ENCODE results near the gene NTNG1. TPM values are rescaled to one million over a fixed set of nuclear protein-coding genes. Genes with fewer than 3 reads are reported as not detected.

NTNG1 gene
- total and polyA plus RNA-seq, 2 of the 4 experiments (the other 2 are of a cell fraction) = 1.2 to 2.3 TPM

DNA sequence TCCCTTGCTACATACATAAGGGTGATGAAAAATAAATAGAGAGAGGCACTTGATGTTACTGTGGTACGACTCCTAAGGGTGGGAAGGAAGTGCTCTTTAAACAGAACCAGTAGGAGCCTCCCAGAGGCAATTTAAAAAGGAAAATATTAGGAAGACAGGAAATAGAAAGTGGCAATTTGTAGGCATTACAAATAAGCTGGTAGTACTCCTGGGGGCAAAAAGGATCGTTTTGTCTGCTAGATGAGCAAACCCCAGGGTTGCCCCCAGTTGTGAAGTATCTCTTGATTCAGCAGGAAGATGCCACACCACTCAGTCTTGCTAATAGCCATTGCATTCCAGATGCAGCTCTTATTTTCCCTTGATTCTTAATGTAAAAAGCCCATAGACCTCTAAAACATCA is 303.0 kb downstream of the NTNG1 start:
- no TSS peak for BruUV-seq (replicated peaks)
- dilution Hi-C loops (cut with HindIII; ENCODE audit: low sequenced_read_pairs, unreplicated experiment) = no loop called here
- no peaks in the 10 kb centered on the region for H3K9me1 ChIP-seq (ENCODE audit: insufficient read depth, low read length)
- no peak overlapping the region for H2BK15ac ChIP-seq (ENCODE audit: low read depth, low read length)
- H3K4me3 ChIP-seq (ENCODE audit: insufficient read depth, low read depth, low read length) = no peak overlapping the region
- CTCF ChIA-PET = no interaction called here
- no peak overlapping the region for H3K23ac ChIP-seq (ENCODE audit: low read depth, low read length)
- POLR2A ChIA-PET (ENCODE audit: unreplicated experiment) = no interaction called here
- H2BK20ac ChIP-seq (ENCODE audit: low read depth, low read length) = no peak overlapping the region
- no peak overlapping the region for H2BK5ac ChIP-seq (ENCODE audit: low read depth, low read length, poor library complexity, severe bottlenecking)
- H3K4ac ChIP-seq (ENCODE audit: low read depth, low read length) = no peak overlapping the region
- no peak overlapping the region for H3K9ac ChIP-seq (ENCODE audit: low read depth, low read length)
- no peaks in the 10 kb centered on the region for H4K20me1 ChIP-seq (ENCODE audit: insufficient read depth, low read length)
- H4K91ac ChIP-seq (ENCODE audit: insufficient read depth, low read depth, low read length) = no peak overlapping the region
- no peak overlapping the region for H2BK120ac ChIP-seq (ENCODE audit: low read depth, low read length)
- no peaks in the 10 kb centered on the region for H3K9me3 ChIP-seq (ENCODE audit: control insufficient read depth, insufficient read depth, low read length)
- no peaks in the 10 kb centered on the region for H3K79me1 ChIP-seq (ENCODE audit: low read depth in 1 of 2, low read length in 2 of 2)
- no peak overlapping the region for H3K18ac ChIP-seq (ENCODE audit: low read depth, low read length)
- H2AFZ ChIP-seq (replicated peaks; ENCODE audit: low read length, poor library complexity) = no peak overlapping the region
- H3K14ac ChIP-seq (replicated peaks; ENCODE audit: low read depth, low read length) = no peak overlapping the region
- H4K8ac ChIP-seq (ENCODE audit: low read depth in 2 of 2, low read length in 2 of 2) = no peak overlapping the region
- H3K56ac ChIP-seq (ENCODE audit: extremely low read depth, insufficient read depth, low read length) = no peak overlapping the region
- no CpG with 5 or more reads among the region's 2 CpGs for WGBS, 2 experiments (ENCODE audit: extremely low coverage in 2 of 2, insufficient read length in 1 of 2)
- no peaks in the 10 kb centered on the region for H3K4me1 ChIP-seq (ENCODE audit: control insufficient read depth, insufficient read depth, low read length)
- no peak overlapping the region for H3K27ac ChIP-seq (ENCODE audit: insufficient read depth, low read length)
- H4K5ac ChIP-seq (ENCODE audit: low read depth, low read length) = no peak overlapping the region
- no peak overlapping the region for H3K4me2 ChIP-seq (ENCODE audit: low read depth, low read length)
- intact Hi-C loops (cut with micrococcal nuclease) = no loop called here
- H3K36me3 ChIP-seq (ENCODE audit: control insufficient read depth, insufficient read depth, low read length) = no peaks in the 10 kb centered on the region
- H2AK5ac ChIP-seq (ENCODE audit: low read depth, low read length) = no peak overlapping the region
- no peak for ATAC-seq (ENCODE audit: low read depth)
- no peaks in the 10 kb centered on the region for H3K27me3 ChIP-seq (ENCODE audit: control insufficient read depth, insufficient read depth, low read length)
- TF ChIP-seq MAFK (IDR thresholded peaks at IDR 0.05; ENCODE audit: low read depth, low read length) (no peak), SMC3 (IDR thresholded peaks at IDR 0.05; ENCODE audit: low read depth, low read length) (no peak), NFE2L2 (IDR thresholded peaks at IDR 0.05; ENCODE audit: low read depth, low read length) (no peak), BHLHE40 (IDR thresholded peaks at IDR 0.05; ENCODE audit: low read depth, low read length) (no peak)
- TF ChIP-seq, protein P1, sequence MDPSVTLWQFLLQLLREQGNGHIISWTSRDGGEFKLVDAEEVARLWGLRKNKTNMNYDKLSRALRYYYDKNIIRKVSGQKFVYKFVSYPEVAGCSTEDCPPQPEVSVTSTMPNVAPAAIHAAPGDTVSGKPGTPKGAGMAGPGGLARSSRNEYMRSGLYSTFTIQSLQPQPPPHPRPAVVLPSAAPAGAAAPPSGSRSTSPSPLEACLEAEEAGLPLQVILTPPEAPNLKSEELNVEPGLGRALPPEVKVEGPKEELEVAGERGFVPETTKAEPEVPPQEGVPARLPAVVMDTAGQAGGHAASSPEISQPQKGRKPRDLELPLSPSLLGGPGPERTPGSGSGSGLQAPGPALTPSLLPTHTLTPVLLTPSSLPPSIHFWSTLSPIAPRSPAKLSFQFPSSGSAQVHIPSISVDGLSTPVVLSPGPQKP (IDR thresholded peaks at IDR 0.05; ENCODE audit: borderline replicate concordance, low read depth, low read length) = no peak
- no peak for DNase-seq
- H2AK9ac ChIP-seq (replicated peaks; ENCODE audit: low read depth, low read length, poor library complexity) = no peak overlapping the region
- in situ Hi-C loops (cut with MboI; ENCODE audit: low sequenced_read_pairs) = no loop called here

Data from IMR-90 (cell line).